ENCODE results near the gene NOD1.

NOD1 gene

DNA sequence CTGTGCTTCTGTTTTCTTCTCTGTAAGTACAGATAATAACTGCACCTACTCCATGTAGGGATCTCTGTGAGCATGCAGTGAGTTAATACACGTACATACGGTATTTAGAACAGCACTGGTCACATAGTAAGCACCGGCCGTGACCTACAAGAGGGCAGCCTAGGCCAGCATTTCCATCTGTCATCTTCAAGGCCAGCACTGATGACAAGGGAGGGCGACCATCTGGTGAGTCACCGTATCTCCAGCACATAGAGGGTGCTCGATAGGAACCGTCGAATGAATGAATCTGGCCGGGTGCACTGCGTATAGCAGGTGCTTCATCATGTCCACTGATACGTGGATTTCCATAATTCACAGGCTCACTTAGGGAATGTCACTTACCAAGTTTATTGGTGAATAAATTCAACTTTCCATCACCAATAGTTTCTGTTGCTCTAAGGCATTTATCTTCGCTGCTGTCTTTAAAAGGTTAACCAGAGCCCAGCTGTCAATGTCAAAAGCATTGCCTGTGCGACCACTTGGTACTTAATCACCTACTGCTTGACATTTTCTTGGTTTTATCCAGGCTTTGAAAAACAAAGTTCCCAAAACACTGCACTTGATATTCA is 8.3 kb downstream of the NOD1 start:
- DNase-seq (ENCODE audit: low read depth): no peak

DNA sequence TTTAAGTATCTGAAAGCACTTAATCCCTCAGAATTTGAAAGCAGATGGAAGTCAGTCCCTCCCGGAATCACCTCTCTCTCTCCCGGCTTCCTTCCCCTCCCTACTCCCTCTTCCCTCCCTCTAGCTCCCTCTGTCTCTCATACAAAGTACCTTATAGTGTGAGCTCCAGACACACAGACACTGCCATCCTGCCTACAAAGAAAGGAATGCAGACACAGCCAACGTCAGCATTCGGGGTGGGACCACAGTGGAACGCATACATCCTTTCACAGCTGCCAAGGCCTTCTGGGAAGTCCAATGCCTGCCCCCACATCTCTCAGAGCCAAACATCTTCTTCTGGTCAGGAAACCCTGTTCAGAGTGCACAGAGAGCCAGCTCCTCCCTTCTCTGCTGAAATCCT is 9.3 kb downstream of the NOD1 start:
- no peak for DNase-seq (ENCODE audit: low read depth)

DNA sequence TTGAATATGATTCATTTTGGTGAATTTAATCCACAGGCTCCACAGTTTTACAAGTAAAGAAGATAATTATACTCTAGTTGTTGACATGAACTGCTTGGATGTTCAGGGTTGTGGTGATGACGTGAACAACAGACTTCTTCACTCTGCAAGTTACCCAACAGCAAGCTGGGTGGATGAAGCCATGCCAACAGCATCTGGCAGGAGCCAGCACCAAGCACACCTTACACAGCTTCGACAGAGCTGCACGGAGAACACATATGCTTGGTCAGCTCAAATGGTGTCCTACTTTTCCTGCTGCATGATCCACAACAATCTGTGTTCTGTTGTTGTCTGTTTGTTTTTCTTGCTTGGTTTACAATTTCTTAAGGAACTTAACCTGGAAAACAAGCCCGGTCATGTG is 9.8 kb downstream of the NOD1 start:
- DNase-seq (ENCODE audit: low read depth): no peak

DNA sequence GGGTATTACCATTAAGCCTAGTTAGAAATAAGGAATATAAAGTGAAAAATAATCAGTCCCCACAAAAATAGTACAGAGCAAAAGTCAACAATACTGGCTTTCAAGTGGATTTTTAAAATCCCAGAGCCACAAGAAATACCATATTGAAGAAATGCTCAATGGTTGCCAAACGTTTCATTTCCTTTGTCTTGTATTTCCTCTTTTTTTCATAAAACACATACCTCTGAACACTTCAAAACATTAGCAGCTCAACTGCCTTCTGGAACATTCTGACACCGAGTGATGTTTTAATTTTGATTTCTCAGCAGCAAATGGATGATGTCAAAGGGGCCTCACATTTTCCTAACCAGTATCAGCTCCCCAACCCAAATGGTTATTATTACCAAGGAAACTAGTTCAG is 10.5 kb downstream of the NOD1 start:
- no peak for DNase-seq (ENCODE audit: low read depth)

DNA sequence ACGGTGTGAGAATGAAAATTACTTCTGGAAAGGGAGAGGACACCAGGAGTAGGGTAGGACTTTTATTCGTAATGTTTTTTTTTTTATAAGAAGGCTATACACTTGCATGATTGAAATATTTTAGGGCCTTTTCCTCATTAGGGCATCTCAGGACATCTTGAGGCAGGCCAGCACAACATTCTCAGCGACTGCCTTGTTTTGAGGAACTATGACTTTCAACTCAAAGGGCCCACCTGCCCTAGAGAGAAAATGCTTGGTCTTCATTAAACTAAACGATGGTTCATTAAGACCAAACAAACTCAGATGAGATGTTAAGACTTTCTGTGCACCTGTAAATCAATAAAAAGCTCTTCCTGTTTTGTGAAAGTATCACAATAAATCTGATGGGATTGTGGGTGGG is 11.3 kb downstream of the NOD1 start:
- DNase-seq (ENCODE audit: low read depth): no peak

DNA sequence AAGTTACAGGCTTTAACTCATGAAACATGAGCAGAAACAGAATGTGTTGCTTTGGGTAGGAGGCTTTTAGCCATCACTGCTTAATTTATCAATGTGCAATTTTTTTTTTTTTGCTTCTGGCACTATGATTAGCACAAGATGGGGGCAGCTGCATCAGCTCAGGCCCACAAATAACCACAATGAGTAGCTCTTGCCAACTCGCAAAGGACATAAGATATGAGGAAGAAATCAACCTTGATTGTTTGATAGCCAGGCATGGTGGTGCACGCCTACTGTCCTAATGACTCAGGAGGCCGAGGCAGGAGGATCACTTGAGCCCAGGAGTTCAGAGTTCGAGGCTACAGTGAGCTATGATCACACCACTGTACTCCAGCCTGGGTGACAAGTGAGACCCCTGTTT is 12.3 kb downstream of the NOD1 start:
- no peak for DNase-seq (ENCODE audit: low read depth)

DNA sequence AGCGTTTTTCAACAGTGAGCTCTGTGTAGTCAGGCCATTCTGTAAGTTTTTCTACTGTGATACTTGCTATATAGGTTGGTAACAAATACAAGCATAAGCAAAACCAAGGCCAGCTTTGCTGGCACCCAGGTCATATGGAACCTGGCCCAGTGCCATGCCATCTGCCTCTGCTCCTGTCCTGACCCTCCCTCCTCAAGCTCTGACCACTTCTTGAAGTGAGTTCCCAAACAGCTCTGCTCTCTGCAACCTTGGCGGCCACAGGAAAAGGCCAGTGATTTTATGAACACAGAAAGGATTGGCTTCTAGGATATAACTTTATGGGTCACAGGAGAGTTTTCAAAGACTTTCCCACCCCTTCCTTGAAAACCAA is 12.8 kb downstream of the NOD1 start:
- DNase-seq (ENCODE audit: low read depth): no peak

DNA sequence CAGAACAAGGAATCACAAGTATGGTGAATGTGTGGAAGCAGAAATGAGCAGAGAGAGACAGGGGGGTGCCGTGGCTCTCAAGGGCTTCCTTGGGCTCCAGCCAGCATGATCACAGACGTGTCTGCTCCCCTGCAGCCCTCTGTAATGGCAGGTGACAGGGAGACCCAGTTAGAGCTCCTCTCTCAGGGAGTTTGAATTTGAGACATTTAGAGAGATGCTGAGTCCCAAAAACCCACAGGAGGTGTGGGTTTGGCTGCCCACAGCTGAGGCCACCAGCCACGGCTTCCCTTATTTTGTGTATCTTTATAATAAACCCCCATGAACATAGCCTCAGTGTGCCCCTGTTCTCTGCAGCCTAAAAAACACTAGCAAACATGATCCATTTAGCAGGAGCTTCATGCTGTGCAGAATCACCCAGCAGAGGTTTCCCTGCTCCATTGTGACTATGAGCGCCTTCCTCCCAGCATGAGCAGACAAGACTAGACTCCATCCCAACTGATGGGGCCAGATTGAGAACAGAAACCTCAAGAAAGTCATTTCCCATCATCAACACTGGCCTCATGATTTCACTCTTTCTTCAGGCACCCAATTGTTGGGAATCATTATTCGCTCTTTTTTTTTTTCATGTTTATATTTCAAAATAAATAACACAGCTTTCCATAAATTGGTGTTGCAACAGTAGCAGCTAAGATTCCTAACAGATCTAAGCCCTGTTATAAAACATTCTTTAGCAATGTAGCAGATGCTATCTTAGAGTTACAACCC is 13.4 kb downstream of the NOD1 start:
- DNase-seq (ENCODE audit: low read depth): no peak

DNA sequence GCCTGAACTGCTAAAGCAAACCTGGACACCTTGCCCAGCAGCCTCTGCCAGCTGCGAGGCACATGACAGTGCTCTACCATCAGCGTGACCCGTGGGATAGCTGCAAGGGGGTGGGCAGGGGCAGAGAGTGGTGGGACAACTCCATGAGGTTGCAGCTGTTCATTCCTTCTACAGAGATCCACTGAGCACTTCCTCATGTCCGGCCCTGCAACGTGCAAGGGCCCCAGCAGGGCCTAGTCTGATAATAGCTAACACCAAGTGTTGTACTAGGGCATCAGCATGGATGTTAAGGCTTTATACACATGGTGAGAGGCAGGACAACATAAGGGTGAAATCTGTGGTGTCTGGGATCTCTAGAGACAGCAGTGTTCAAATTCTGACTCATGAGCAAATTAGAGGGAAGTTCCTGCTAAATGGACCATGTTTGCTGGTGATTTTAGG is 14.3 kb downstream of the NOD1 start:
- no peak for DNase-seq (ENCODE audit: low read depth)

DNA sequence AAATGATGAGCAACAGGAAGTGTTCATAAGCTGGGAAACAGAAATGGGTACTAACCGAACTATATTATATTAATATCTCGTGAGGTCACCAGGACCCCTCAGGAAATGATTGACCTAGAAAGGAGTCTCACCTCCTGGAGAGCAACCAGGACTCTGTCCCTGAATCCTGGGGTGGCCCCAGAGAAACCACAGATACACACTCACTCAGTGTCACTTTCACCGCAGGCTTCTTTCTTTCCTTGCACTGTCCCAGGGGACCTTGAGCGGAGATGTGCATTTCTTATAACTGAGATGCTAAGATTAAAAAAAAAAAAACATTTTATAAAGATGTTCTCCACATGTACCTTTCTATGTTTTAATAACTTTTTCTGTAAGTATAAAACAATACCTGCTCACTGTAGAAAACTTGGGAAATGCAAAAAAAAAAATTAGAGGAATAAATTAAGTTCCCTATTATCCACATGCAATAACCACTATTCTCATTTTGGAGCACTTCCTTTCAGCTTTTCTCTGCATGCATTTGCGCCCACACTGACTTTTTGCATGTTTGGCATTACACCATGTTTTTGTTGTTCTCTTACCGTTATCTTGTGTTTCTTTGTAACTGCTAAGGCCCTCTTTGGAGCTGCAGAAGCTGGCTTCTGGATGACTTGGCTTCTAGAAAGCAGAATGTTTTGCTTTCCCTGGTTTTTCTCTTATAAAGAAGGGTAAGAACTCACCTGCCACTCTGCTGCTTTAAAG is 15.0 kb downstream of the NOD1 start:
- no peak for DNase-seq (ENCODE audit: low read depth)

DNA sequence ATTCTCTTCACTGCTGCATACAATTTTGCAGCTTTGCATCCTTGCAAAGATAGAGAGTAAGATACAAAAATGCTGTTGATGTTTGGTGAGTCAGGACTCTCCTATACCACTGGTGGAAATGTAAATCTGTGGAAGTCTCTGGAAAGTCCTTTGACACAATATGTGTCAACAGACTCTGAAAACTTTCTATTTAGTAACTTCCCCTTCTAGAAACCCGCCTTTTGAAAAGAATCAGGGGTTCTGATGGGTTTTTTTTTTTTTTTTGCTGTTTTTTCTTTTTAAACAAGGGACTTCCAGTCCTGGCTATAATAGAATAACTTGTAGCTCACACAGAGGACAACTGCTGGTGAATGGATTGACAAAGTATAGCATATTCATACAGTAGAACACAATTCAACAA is 16.4 kb downstream of the NOD1 start:
- DNase-seq (ENCODE audit: low read depth): no peak

DNA sequence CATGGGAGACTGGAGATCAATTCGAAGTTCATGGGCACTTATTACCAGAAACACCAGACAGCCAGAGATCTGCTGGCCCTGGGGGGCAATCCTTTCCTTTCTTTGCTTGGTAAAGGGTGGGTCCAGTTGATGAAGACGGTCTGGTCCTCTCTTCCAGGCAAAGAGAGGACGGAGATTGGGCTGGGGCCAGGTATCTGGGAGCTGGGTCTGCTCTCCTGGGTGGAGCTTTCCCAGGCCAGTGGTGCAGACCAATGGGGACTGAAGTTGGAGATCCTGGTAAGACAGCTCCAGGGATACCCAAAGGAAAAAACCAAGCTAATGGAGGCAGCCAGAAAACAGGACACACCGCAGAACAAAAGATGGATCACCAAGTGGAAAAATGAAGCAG is 18.3 kb downstream of the NOD1 start:
- DNase-seq (ENCODE audit: low read depth): no peak

DNA sequence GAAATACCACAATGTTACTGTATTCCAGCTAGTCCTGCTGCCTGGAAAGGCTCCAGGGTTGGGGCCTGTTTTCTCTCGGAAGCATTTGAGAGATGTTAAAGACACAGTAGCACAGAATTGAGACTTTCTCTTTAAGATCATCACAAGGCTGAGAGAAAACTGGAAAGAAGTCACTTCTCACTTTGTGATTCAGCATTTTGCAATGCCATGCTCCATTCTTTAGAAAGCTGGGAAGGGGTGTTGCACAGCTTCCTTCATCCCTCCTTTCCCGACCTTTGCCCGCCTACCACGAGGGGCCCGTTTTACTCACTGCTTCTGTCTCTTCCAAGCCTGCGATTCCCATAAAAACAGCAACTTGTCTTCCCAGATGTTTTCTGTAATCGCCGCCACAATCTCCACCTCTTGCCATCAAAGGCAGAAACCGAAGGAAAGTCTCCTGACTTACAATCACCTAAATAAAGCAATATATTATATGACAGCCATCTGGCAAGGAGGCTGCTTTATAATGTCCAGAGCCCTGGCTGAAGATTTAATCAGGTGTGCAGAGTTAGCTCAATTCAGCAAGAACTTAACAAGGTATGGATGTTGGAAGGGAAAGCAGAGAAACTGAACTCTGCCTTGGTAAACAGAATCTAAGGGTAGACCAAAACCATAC is 18.9 kb downstream of the NOD1 start:
- no peak for DNase-seq (ENCODE audit: low read depth)

DNA sequence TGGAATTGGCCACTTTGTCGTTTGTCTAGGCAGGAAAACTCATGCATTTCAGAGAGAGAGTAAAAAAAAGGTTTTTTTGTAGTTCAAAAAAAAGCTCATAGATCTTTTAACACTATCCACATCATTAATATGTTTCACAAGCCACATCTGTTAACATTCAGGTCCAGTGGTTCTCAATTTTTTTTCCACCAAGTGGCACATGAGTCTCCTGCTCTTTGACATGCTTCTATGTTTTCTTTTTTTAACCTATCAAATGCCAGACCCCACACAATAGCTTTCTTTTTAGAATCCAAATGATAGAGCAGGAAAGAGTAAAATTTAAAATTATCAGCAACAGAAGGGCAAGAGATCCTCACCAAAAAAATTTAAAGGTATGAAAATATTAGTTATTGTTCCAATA is 20.3 kb downstream of the NOD1 start:
- no peak for DNase-seq (ENCODE audit: low read depth)

DNA sequence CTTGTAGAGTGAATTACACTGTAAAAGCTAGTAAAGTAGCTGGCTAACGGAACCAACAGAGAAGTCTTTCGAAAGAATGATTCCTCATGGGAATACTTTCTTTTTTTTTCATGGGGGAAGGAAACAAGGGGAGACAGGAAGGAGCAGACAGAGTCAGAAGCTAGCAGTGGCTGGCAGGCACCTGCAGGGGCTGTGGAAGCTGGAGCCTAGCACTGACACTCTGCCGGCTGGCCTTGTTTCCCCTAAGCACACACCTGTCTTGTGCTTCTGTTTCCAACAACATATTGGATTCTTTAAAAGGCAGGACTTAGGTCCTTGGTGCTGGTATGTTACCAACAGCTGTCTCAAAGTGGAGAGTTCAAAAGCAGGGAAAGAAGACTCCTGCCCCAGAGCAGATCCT is 24.7 kb downstream of the NOD1 start:
- no peak for DNase-seq (ENCODE audit: low read depth)

DNA sequence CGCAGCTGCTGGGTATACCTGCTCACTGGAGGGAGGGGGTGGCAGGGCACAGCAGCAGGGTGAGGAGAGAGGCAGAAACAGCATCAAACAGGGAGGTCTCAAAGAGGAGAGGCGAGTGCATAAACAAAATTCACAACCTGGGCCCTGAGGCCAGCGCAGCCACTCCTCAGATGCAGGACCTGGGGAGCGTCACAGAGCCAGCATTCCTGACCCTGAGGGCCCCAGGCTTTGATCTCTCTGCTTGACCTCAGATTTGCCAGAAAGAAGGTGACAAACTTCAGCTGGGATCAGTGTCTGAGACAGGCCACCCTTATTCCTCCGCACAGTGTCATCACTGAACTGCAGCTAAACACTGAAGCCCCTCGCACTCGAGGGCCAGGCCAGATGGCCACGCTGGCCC is 25.6 kb downstream of the NOD1 start:
- DNase-seq (ENCODE audit: low read depth): no peak

DNA sequence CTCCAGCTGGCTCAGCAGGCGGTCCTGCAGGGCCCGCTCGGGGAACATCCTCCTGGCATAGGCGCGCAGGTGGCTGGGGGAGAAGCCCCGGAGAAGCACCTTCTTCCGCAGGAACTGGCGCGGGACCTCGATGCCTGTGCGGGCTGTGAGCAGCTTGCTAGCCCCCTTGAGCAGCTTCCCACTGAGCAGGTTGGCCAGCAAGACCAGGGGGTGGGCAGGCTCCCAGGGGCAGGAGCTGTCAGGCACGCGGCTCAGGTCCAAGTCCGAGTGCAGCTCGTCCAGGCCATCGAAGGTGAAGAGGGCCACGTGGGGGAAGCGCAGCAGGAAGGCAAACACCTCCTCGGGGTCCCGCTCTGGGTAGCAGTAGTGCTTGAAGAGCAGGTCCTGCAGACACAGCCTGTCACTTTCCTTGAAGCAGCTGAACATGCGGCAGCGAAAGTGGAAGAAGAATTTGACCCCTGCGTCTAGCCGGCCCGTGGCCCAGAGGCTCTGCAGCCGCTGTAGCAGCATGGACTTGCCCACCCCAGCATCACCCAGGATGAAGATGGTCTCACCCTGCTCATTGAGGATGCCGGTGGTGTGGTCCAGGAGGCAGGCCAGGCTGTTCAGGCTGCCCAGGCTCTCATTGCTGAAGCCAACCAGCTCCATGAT is 26.2 kb downstream of the NOD1 start:
- no peak for DNase-seq (ENCODE audit: low read depth)

DNA sequence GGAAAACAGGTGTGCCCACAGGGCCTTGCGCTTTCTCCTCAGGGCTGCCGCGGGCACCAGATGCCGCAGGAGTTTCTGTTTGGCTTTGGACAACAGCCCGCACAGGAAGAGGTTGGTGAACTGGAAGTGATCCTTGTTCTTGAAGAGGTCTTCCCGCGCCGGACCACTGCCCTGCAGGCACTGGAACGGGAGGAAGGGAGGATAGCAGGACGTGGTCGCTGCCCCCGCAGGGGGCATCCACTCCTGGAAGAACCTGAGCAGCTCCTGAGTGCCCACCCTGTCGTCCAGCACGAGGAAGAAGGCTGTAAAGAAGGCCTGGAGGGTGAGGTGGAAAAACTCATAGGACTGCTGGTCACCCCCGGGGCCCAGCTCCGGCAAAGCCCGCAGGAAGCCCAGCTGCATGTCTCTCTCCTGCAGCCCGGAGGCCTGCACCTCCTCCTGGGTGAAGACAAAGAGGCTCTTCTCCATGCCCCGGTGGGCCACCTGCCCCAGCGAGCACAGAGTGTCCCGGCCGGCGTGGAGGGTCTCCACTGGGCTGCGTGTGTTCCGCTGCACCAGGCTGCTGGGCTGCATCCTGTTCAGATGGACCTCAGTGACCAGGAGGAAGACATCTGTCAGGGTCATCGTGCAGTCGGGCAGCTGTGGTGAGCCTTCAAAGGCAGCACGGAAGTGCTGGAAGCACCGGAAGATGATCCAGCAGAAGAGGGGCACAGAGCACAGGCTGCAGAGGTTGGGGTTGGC is 26.9 kb downstream of the NOD1 start:
- no peak for DNase-seq (ENCODE audit: low read depth)

DNA sequence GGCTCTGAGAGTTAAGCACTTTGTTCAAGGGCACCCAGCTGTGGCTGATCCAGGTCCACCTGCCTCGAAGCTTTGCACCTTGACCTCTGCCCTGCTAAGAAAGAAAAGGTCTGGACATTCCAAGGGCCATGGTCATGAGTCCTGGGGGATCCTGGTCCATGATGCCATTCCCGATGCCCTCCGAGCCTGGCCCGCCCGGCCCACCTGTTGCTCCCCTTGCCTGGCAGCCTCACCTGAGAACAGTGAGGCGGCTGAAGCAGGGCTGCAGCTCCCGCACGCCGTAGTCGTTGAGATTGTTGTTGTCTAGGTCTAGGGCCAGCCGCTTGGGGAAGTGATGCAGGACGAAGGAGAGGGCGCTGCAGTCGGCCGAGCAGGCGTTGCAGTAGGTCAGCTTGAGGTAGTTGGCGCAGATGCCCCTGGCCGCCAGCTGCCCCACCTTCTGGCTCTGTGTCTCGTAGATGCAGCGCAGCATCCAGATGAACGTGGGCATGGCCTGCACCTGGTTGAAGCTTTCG is 27.5 kb downstream of the NOD1 start:
- DNase-seq (ENCODE audit: low read depth): no peak

DNA sequence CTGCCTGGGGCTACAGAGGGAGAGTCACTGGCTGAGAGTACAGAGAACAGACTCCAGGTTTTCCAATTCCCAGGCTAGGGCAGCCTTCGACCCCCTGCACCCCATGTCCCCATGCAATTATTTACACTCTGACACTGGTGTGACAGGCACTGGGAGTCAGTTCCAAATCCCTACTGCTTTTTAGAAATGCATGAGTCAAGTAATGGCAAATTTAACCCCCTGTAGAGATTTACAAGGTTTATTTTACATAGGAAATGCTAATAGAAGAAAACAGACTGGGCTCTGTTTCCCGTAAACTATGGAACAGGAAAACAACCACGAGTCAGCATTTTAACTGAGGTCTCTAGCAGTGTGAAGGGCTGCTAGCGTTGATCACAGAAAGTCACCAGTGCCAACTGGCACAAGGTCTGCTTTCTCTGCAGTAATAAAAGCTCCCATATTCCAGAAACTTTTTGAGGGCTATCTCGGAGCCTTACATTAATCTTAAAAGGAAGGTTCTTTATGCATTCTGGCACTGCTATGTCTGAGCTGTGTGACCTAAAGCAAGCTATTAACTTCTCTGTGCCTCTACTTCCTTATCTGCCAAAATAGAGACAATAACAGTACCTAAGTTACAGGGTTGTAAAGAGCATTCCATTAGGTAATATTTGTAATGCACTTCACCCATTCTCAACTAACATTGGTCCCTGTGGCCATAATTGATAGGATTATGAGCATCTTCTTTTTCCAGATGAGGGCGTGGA is 28.2 kb downstream of the NOD1 start:
- no peak for DNase-seq (ENCODE audit: low read depth)
